IMR-90 (cell line): ENCODE measurements around the gene GJB3.
"Not testable (repeated sequence)": the region's sequence is repeated elsewhere in the genome, so short reads cannot be mapped to it uniquely, and the experiment has no call there.

Experiments used
- CEBPB ChIP-seq: IDR thresholded peaks from 2 replicates; pipeline ENCODE4 v1.6.1; 2012; ENCODE audit warnings: low read depth, low read length, improper control_type of control experiment
- MAZ ChIP-seq: IDR thresholded peaks from 2 replicates; pipeline ENCODE4 v1.6.1; 2012; ENCODE audit warnings: low read depth, mild to moderate bottlenecking, low read length, improper control_type of control experiment, moderate library complexity, borderline replicate concordance
- MXI1 ChIP-seq: IDR thresholded peaks from 2 replicates; pipeline ENCODE4 v1.6.1; 2012; ENCODE audit warnings: low read depth, mild to moderate bottlenecking, low read length, moderate library complexity, borderline replicate concordance
- POLR2A ChIP-seq: IDR thresholded peaks from 2 replicates; pipeline ENCODE4 v1.6.1; 2012; ENCODE audit warnings: mild to moderate bottlenecking, low read depth, low read length
- RAD21 ChIP-seq: IDR thresholded peaks from 2 replicates; pipeline ENCODE4 v1.6.1; 2012; ENCODE audit warnings: low read length, improper control_type of control experiment
- RFX5 ChIP-seq: IDR thresholded peaks from 2 replicates; pipeline ENCODE4 v1.8.0; 2012; ENCODE audit warnings: low read depth, mild to moderate bottlenecking, low read length, moderate library complexity
- SMC3 ChIP-seq: fragments of 150-350 bp; IDR thresholded peaks from 2 replicates; pipeline ENCODE4 v1.6.1; 2016; ENCODE audit warnings: low read depth, mild to moderate bottlenecking, antibody characterized with exemption, low read length, moderate library complexity
- TF ChIP-seq, protein P1 (sequence below): conservative IDR thresholded peaks from 2 replicates; pipeline ENCODE4 v1.5.1; 2012; ENCODE audit warnings: mild to moderate bottlenecking, low read depth, low read length, improper control_type of control experiment
- TF ChIP-seq, protein P2 (sequence below): fragments of 150-350 bp; IDR thresholded peaks from 2 replicates; pipeline ENCODE4 v1.6.1; 2016; ENCODE audit warnings: low read depth, mild to moderate bottlenecking, low read length, moderate library complexity, borderline replicate concordance

DNA sequence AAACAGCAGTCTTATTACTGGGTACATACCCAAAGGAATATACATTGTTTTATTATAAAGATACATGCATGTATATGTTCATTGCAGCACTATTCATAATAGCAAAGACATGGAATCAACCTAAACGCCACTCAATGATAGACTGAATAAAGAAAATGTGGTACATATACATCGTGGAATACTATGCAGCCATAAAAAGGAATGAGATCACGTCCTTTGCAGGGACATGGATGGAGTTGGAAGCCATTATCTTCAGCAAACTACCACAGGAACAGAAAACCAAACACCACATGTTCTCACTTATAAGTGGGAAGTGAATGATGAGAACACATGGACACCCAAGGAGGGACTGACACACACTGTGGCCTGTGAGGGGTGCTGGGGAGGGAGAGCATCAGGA lies 29.8 kb downstream of the GJB3 start:
- not testable (repeated sequence) for TF ChIP-seq POLR2A, CEBPB, SMC3, RAD21, MAZ, RFX5, MXI1
- TF ChIP-seq, protein P1, sequence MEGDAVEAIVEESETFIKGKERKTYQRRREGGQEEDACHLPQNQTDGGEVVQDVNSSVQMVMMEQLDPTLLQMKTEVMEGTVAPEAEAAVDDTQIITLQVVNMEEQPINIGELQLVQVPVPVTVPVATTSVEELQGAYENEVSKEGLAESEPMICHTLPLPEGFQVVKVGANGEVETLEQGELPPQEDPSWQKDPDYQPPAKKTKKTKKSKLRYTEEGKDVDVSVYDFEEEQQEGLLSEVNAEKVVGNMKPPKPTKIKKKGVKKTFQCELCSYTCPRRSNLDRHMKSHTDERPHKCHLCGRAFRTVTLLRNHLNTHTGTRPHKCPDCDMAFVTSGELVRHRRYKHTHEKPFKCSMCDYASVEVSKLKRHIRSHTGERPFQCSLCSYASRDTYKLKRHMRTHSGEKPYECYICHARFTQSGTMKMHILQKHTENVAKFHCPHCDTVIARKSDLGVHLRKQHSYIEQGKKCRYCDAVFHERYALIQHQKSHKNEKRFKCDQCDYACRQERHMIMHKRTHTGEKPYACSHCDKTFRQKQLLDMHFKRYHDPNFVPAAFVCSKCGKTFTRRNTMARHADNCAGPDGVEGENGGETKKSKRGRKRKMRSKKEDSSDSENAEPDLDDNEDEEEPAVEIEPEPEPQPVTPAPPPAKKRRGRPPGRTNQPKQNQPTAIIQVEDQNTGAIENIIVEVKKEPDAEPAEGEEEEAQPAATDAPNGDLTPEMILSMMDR: not testable (repeated sequence)
- TF ChIP-seq, protein P2, sequence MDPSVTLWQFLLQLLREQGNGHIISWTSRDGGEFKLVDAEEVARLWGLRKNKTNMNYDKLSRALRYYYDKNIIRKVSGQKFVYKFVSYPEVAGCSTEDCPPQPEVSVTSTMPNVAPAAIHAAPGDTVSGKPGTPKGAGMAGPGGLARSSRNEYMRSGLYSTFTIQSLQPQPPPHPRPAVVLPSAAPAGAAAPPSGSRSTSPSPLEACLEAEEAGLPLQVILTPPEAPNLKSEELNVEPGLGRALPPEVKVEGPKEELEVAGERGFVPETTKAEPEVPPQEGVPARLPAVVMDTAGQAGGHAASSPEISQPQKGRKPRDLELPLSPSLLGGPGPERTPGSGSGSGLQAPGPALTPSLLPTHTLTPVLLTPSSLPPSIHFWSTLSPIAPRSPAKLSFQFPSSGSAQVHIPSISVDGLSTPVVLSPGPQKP: not testable (repeated sequence)
